ENCODE results near the gene BSN.

BSN gene

GRCh38 chr3:49629866-49630265 lies 75.6 kb downstream of the BSN start:
- ChIA-PET POLR2A (interaction anchor here (0.6 kb wide), 1 partner anchor 370 kb away, joined by 3 read pairs; no protein-coding TSS in a partner anchor), CTCF (no interaction called here)
- Histone ChIP-seq H3K9me3 (ENCODE audit: control insufficient read depth, insufficient read depth, low read depth, low read length) (no peaks in the 10 kb centered on the region), H3K36me3 (ENCODE audit: control insufficient read depth in 2 of 2, insufficient read depth in 1 of 2, low read length in 2 of 2) (peaks cover 0 to 9% of the 10 kb centered on the region in 2 experiments; a peak in 1 of 3 replicates), H3K27ac (ENCODE audit: extremely low read depth, low read depth, low read length) (no peak overlapping the region), H3K4me3 (ENCODE audit: low read depth, low read length) (no peak overlapping the region), H3K4me1 (ENCODE audit: control insufficient read depth, insufficient read depth, low read length) (no peaks in the 10 kb centered on the region)
- TF ChIP-seq ZNF626 (tag by site-specific recombination; IDR thresholded peaks at IDR 0.05) (no peak), EGR2 (tag by site-specific recombination; IDR thresholded peaks at IDR 0.05; ENCODE audit: low read depth) (peak; percentile 90), ZNF157 (tag by site-specific recombination; IDR thresholded peaks at IDR 0.05) (no peak), ZFHX2 (tag by site-specific recombination; conservative IDR thresholded peaks at IDR 0.05) (peak; percentile 70)

GRCh38 chr3:49630784-49631183 lies 76.5 kb downstream of the BSN start:
- Histone ChIP-seq H3K27ac (ENCODE audit: extremely low read depth, low read depth, low read length) (no peak overlapping the region), H3K9me3 (ENCODE audit: control insufficient read depth, insufficient read depth, low read depth, low read length) (no peaks in the 10 kb centered on the region), H3K4me3 (ENCODE audit: low read depth, low read length) (no peak overlapping the region), H3K4me1 (ENCODE audit: control insufficient read depth, insufficient read depth, low read length) (no peaks in the 10 kb centered on the region), H3K36me3 (ENCODE audit: control insufficient read depth in 2 of 2, insufficient read depth in 1 of 2, low read length in 2 of 2) (peaks cover 0 to 3% of the 10 kb centered on the region in 2 experiments; a peak in 1 of 3 replicates)
- ChIA-PET POLR2A (no interaction called here), CTCF (no interaction called here)
- TF ChIP-seq ZNF658 (tag by site-specific recombination; IDR thresholded peaks at IDR 0.05): no peak

- no peak for TF ChIP-seq PATZ1 (tag by site-specific recombination; IDR thresholded peaks at IDR 0.05)
- TF ChIP-seq ZBTB21 (tag by site-specific recombination; IDR thresholded peaks at IDR 0.05): no peak
- TF ChIP-seq ZNF658 (tag by site-specific recombination; IDR thresholded peaks at IDR 0.05): no peak
- TF ChIP-seq ZNF223 (tag by site-specific recombination; IDR thresholded peaks at IDR 0.05): no peak
- Histone ChIP-seq H3K36me3 (ENCODE audit: control insufficient read depth in 2 of 2, insufficient read depth in 1 of 2, low read length in 2 of 2) (no peaks in the 10 kb centered on the region), H3K4me1 (ENCODE audit: control insufficient read depth, insufficient read depth, low read length) (no peaks in the 10 kb centered on the region), H3K9me3 (ENCODE audit: control insufficient read depth, insufficient read depth, low read depth, low read length) (no peaks in the 10 kb centered on the region), H3K4me3 (ENCODE audit: low read depth, low read length) (no peak overlapping the region), H3K27ac (ENCODE audit: extremely low read depth, low read depth, low read length) (no peak overlapping the region)
- POLR2A ChIA-PET: no interaction called here
- CTCF ChIA-PET: no interaction called here
Measured at GRCh38 chr3:49634736-49635135, 80.5 kb downstream of the BSN start.

GRCh38 chr3:49636883-49637609 lies 82.8 kb downstream of the BSN start:
- Histone ChIP-seq H3K27ac (ENCODE audit: extremely low read depth, low read depth, low read length) (no peak overlapping the region), H3K36me3 (ENCODE audit: control insufficient read depth in 2 of 2, insufficient read depth in 1 of 2, low read length in 2 of 2) (no peaks in the 10 kb centered on the region), H3K4me1 (ENCODE audit: control insufficient read depth, insufficient read depth, low read length) (no peaks in the 10 kb centered on the region), H3K4me3 (ENCODE audit: low read depth, low read length) (no peak overlapping the region), H3K9me3 (ENCODE audit: control insufficient read depth, insufficient read depth, low read depth, low read length) (no peaks in the 10 kb centered on the region)
- ChIA-PET POLR2A (no interaction called here), CTCF (interaction anchor here (0.6 to 0.7 kb wide), 2 partner anchors 34 to 284 kb away, joined by 3 read pairs; no protein-coding TSS in a partner anchor)
- no peak for TF ChIP-seq ZNF501 (tag by site-specific recombination; IDR thresholded peaks at IDR 0.05)
- no peak for TF ChIP-seq HOXD13 (CRISPR knock-in tag; IDR thresholded peaks at IDR 0.05; ENCODE audit: borderline replicate concordance)
- TF ChIP-seq ZNF391 (tag by site-specific recombination; IDR thresholded peaks at IDR 0.05; ENCODE audit: borderline replicate concordance, low read depth): no peak
- TF ChIP-seq ZNF626 (tag by site-specific recombination; IDR thresholded peaks at IDR 0.05): no peak
- no peak for TF ChIP-seq ZBTB11 (tag by site-specific recombination; conservative IDR thresholded peaks at IDR 0.05; ENCODE audit: low read depth)
- TF ChIP-seq ZNF473 (tag by site-specific recombination; IDR thresholded peaks at IDR 0.05): no peak
- no peak for TF ChIP-seq ZNF791 (tag by site-specific recombination; IDR thresholded peaks at IDR 0.05)
- no peak for TF ChIP-seq ZSCAN23 (tag by site-specific recombination; IDR thresholded peaks at IDR 0.05)
- no peak for TF ChIP-seq SETDB1 (IDR thresholded peaks at IDR 0.05; ENCODE audit: insufficient read length, low read length)
- no peak for TF ChIP-seq GFI1B (tag by site-specific recombination; IDR thresholded peaks at IDR 0.05)
- TF ChIP-seq ZBTB17 (tag by site-specific recombination; IDR thresholded peaks at IDR 0.05): no peak
- TF ChIP-seq REPIN1 (tag by site-specific recombination; IDR thresholded peaks at IDR 0.05; ENCODE audit: low read depth): no peak
- TF ChIP-seq PBX3 (CRISPR knock-in tag; IDR thresholded peaks at IDR 0.05): no peak
- TF ChIP-seq ZNF132 (tag by site-specific recombination; IDR thresholded peaks at IDR 0.05; ENCODE audit: borderline replicate concordance): no peak
- no peak for TF ChIP-seq ZBTB20 (tag by site-specific recombination; IDR thresholded peaks at IDR 0.05)
